NCI-H2196 treated with DMSO at 0.1 percent for 48 hours (cell line): ENCODE measurements around the gene CAMK2D.
"Not testable (repeated sequence)": the region's sequence is repeated elsewhere in the genome, so short reads cannot be mapped to it uniquely, and the experiment has no call there.

Source experiments
- DNase-seq: peaks from one replicate; lab custom pipeline; 2025; ENCODE audit not compliant: unreplicated experiment; lab: John Stamatoyannopoulos, UW

Gene CAMK2D

GRCh38 chr4:113761620-113762185 is at the start of gene CAMK2D:
CAMK2D (minus strand) TSS chr4:113761738; CDS start chr4:113761068, 670 bp downstream.
- peak; percentile 42 for DNase-seq

- DNase-seq = no peak
Observed at GRCh38 chr4:113810906-113811305, 49.4 kb upstream of the CAMK2D start.

- no peak for DNase-seq
Observed at GRCh38 chr4:113809311-113809710, 47.8 kb upstream of the CAMK2D start.

GRCh38 chr4:113806850-113807249 is 45.3 kb upstream of the CAMK2D start:
- no peak for DNase-seq

GRCh38 chr4:113801882-113802281 is 40.3 kb upstream of the CAMK2D start:
- DNase-seq = no peak

- DNase-seq = not testable (repeated sequence)
Observed at GRCh38 chr4:113796381-113796780, 34.8 kb upstream of the CAMK2D start.

- no peak for DNase-seq
Observed at GRCh38 chr4:113790478-113790877, 28.9 kb upstream of the CAMK2D start.

- no peak for DNase-seq
Observed at GRCh38 chr4:113788888-113789287, 27.4 kb upstream of the CAMK2D start.

- DNase-seq = no peak
Observed at GRCh38 chr4:113785781-113786180, 24.2 kb upstream of the CAMK2D start.

GRCh38 chr4:113784497-113785250 is 23.1 kb upstream of the CAMK2D start:
- no peak for DNase-seq

- DNase-seq = no peak
Observed at GRCh38 chr4:113783701-113784100, 22.2 kb upstream of the CAMK2D start.

GRCh38 chr4:113783289-113783688 is 21.8 kb upstream of the CAMK2D start:
- no peak for DNase-seq

- DNase-seq = no peak
Observed at GRCh38 chr4:113781439-113782040, 20.0 kb upstream of the CAMK2D start.

- no peak for DNase-seq
Observed at GRCh38 chr4:113776679-113777078, 15.1 kb upstream of the CAMK2D start.

- no peak for DNase-seq
Observed at GRCh38 chr4:113776016-113776415, 14.5 kb upstream of the CAMK2D start.

- DNase-seq = no peak
Observed at GRCh38 chr4:113773756-113774155, 12.2 kb upstream of the CAMK2D start.

GRCh38 chr4:113773014-113773413 is 11.5 kb upstream of the CAMK2D start:
- no peak for DNase-seq

- no peak for DNase-seq
Observed at GRCh38 chr4:113772319-113772718, 10.8 kb upstream of the CAMK2D start.

GRCh38 chr4:113769744-113770143 is 8.2 kb upstream of the CAMK2D start:
- no peak for DNase-seq

GRCh38 chr4:113768952-113769351 is 7.4 kb upstream of the CAMK2D start:
- DNase-seq = no peak

- DNase-seq = no peak
Observed at GRCh38 chr4:113766882-113767281, 5.3 kb upstream of the CAMK2D start.

- DNase-seq = no peak
Observed at GRCh38 chr4:113764720-113765264, 3.3 kb upstream of the CAMK2D start.
